Inflammatory macrophage treated with lipopolysaccharide for 1 hour (primary cell): ENCODE data around the gene ADAM17.

Experiments used
- DNase-seq, 2 donors: peaks; one replicate each; pipeline ENCODE4 v3.0.0-alpha.2; 2020 to 2022

ADAM17 gene

DNA sequence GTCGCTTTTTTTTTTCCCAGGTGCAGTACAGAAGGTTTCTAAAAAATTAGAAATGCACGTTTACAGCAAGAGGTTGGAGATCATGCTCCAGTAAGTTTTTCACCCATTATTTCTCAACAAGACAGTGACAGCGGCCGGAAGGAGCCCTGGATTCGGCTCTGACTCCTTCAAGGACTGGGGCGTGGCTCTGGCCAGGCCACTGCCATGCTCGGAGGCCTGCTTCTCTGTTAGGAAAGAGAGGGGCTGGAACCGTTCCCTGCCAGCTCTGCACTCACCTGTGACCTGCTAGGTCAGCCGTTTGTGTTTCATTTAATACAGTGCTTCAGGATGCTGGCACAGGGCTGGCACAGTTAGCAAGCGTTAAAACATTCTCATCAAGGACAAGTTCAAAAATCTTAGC lies 87.9 kb downstream of the ADAM17 start:
- no peak for DNase-seq

GRCh38 chr2:9466147-9466683 lies 89.4 kb downstream of the ADAM17 start:
- DNase-seq, result no peak

GRCh38 chr2:9465170-9465569 lies 90.5 kb downstream of the ADAM17 start:
- no peak for DNase-seq

- DNase-seq, result peak; percentile 16 to 28
Observed at GRCh38 chr2:9463698-9464034, 92.0 kb downstream of the ADAM17 start.

DNA sequence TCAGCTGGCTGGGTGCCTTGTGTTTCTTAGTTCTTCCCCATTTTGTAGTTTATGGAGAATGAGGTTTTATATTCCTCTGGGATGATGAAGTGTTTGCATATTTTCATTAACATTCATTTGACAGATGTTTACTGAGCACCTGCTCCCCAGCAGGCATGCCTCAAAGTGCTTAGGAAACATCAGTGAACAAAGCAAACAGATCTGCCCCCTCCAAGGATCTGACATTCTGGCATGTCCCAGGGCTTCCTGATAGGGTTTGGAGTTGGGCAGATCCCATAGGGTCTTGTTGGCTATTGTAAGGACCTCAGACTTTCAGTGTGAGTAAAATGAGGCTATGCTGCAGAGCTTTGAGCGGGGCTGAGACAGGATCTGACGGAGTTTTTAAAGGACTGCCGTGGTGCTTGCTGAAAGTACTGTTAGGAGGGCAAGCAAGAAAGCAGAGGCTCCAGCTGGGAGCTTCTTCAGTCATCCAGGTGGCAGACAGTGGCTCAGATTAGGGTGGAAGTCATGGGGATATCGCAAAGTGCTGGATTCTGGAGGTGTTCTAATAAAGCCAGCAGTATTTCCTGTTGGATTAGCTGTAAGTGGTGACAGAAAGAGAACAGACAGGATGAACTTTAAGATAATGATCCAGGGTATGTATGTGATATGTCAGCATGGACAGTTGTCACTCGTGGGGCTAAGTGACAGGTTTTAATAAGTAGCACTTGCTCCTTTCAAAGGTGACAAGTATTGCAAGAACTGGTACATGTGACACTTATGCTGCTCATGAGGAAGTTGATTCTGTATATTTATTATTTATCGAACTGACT lies 92.5 kb downstream of the ADAM17 start:
- no peak for DNase-seq

DNA sequence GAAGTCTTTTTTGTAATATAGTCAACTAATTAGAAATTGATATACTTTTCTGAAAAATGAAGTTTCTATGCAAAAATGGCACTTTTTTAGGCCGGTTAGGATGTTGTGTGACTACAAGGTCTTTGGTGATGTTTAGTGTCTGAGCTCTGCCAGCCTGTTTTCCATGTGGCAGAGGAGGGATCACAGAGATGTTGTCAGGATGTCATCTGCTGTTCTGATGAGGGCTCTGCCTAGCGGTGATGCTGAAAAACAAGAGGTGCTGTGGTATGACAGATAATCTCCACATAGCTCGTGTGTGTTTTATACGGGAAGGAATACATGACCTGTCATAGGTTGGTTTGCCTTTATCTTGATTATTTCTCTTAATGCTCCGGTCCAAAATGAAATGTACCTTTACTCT lies 93.3 kb downstream of the ADAM17 start:
- DNase-seq, result no peak

DNA sequence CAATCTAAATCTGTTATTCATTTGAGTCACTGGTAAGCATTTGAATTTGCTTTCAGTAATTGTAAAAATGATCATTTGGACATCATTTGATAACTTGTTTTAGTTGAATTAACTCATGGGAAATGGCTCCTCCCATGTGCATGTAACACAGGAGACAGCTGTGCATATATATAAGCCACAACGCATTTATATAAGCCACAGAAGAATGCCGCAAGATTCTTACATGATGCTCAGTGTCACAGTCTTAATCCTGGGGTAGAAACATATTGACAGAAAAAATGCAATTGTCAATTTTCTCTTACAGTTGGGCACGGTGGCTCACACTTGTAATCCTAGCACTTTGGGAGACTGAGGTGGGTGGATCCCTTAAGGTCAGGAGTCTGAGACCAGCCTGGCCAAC lies 94.6 kb downstream of the ADAM17 start:
- DNase-seq, result no peak

- DNase-seq, result no peak
Observed at GRCh38 chr2:9460441-9461017, 95.1 kb downstream of the ADAM17 start.

GRCh38 chr2:9451231-9451630 lies 104.4 kb downstream of the ADAM17 start:
- DNase-seq, result no peak

- DNase-seq, result no peak
Observed at GRCh38 chr2:9445089-9445488, 110.5 kb downstream of the ADAM17 start.

DNA sequence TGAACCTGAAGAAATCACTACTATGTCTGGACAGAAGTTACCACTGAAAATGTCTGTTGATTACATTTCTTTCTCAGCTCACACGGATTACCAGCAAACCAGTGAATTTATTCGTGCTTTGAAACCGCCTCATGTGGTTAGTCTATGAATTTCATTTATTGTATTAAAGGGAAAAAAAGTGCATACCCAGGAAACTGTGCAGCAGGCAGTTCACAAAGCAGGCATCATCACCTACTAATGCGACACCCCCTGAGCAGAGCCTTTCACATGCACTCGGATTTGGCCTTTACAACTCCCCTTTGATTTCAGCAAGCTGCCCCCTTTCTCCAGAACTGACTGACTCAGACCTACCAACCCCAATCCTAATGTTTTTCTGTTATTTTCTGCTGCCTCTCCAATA lies 112.1 kb downstream of the ADAM17 start:
- no peak for DNase-seq

GRCh38 chr2:9441556-9441955 lies 114.1 kb downstream of the ADAM17 start:
- no peak for DNase-seq

GRCh38 chr2:9440058-9440727 lies 115.4 kb downstream of the ADAM17 start:
- DNase-seq, result no peak

GRCh38 chr2:9439536-9439935 lies 116.1 kb downstream of the ADAM17 start:
- DNase-seq, result no peak
